NCI-H146 treated with DMSO at 0.1 percent for 48 hours (cell line): Measurements from ENCODE around the gene ASS1.

Source experiments
- DNase-seq: peaks from one replicate; lab custom pipeline; 2025; ENCODE audit not compliant: unreplicated experiment; lab: John Stamatoyannopoulos, UW

Gene ASS1

DNA sequence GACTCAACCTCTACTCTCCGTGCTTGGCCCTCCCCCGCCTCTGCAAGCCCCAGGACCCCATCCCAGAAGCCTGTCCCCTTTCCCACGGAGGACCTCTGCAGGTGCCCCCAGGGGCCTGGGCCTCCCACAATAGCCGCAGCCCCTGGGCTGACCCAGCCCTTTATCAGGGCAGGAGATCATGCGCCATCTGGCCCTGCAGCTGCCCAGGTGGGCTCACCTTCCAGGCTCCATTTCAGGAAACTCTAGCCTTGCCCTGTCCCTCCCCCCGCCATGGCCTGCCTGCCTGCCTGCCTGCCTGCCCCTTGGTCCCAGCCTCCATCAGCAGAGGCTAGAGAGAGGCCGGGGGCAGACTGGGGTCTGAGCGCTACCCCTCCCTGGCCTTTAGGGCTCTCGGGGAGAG lies 48.7 kb downstream of the ASS1 start:
- DNase-seq, result no peak

DNA sequence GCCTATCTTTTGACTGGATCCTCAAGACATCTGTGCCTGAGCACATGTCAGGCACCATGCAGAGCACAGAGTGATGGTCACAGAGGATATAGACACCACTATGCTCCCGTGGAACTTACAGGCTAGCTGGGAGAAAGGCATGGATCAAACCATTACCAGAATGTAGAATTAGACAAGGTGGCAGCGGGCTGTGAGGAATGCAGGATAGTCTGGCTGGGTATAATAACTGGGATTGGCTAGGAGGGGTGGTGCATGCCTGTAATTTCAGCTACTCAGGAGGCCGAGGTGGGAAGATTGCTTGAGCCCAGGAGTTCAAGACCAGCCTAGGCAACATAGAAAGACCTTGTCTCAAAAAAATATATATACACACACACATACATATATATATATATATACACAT lies 50.3 kb downstream of the ASS1 start:
- no peak for DNase-seq

DNA sequence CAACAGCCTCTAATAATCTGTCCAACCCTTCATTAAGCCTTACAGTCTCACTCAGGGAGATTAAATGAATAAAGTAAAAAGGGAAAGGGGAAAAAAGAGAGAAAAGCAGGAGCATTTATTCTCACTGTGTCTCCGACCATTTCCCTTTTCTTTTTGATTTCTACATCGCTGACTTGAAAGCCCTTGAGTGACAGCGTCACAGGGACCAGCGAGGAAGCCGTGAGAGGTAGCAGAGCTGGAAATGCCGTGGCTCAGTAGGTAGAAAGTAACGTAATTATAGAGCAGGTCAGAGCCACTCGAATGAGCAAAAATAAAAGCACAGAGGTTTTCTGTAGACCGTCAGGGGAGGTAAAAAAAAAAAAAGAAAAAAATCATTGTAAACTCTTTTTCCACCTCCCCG lies 52.4 kb downstream of the ASS1 start:
- no peak for DNase-seq

DNA sequence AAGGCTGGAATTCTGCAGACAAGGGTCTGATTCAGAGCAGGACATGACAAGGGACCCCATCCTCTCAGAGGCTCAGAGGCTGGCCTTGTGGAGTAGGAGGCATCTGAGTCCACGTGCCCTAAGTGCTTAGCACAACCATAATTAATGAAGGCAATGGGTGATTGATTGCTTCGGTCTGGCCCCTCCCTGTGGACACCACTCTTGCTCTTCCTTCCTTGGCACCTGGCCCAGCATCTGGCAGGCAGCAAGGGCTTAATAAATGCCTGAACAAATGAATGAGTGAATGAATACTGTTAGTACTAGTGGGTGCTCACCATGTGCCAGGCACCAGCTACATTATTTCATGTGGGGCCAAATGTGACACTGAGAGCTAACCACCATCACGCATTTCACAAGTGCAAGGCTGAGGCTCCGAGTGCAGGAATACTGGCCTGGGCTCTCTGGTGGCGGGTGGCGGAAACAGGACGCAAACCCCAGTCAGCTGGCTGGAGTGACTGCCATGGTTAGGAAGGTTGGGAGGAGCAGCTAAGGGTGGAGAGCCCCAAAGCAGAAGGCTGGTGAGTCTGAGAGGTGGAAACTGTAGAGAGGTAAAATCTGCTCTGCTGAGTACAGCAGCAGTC lies 53.6 kb downstream of the ASS1 start:
- no peak for DNase-seq

DNA sequence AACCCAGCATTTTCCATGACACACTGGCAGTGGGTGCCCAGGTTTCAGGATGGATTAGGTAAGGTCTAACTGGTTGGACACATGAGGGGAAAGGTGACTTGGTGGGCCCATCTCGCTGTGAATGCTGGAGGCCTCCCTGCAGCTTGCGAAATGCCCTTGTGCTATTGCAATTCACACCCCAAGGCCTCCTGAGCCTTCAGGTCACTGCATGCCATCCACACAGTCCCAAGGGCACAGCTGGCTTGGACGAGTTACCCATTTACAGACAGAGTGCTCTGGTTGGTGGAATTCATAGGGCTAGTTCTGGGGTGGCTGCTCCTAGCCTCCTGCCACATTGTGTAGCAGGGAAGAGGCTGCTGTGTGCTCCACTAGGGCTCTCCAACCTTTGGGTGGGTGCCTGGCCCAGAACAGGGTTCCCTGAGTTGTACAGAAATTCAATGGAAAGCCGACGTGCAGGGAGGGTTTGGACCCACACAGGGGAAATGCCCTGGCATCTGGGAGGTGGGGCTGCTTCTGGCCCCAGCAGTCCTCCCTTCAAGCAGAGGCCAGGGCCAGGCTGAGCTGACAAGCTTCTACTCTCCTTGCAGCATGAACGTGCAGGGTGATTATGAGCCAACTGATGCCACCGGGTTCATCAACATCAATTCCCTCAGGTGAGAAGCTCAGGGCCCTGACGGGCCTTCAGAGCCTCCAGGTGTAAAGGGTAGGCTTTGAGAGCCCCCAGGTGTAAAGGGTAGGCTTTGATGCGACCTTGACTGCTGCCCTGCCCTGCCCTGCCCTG lies 54.3 kb downstream of the ASS1 start:
- DNase-seq, result no peak

DNA sequence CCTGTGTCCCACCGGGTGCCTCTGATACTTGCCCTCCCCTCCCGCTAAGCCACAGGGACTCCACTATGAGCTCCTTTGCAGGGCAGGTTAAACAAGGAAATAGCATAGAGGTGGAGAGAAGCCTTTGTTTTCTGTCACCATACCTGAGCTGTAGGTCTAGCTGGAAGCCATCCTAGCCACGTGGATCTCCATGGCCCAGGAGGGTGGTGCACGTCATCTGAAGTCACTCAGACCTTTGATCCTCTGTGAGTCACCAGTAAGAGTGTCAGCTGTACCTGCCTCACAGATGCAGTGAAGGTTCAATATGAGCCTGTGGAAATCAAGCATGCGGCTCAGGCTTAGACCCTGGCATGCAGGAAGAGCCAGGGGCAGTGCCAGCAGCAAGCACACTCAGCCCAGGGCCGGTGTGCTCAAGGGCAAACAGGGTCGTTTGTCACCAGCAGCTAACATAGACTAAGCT lies 55.1 kb downstream of the ASS1 start:
- no peak for DNase-seq

DNA sequence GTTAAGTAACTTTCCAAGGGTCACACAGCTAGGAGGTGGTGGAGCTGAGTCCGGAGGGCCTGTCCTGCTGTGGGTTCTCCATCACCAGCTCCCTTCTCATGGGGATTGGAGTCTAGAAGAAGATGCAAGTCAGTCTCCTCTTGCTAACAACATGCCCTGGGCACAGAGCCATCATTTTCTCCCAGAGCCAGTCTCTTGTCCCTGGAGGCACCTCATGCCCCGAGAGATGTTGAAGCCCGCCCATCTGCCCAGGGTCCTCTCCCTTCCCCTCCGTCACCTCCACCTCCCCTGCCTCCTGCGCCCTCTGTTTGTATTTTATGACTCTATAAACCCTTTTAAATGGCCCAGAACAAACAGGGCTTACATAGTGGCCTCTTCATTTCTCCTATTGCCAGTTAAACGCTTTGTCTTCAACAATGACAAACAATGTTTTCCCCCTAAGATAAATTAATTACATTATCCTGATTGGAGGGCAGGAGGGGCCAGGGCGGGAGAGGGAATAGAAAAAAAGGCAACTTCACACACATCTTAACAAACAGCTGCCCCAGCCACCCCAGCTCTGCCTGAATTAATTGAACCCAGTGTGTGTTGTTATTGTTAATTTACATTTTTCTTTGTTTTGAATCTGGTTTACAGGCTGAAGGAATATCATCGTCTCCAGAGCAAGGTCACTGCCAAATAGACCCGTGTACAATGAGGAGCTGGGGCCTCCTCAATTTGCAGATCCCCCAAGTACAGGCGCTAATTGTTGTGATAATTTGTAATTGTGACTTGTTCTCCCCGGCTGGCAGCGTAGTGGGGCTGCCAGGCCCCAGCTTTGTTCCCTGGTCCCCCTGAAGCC lies 55.8 kb downstream of the ASS1 start:
- no peak for DNase-seq

DNA sequence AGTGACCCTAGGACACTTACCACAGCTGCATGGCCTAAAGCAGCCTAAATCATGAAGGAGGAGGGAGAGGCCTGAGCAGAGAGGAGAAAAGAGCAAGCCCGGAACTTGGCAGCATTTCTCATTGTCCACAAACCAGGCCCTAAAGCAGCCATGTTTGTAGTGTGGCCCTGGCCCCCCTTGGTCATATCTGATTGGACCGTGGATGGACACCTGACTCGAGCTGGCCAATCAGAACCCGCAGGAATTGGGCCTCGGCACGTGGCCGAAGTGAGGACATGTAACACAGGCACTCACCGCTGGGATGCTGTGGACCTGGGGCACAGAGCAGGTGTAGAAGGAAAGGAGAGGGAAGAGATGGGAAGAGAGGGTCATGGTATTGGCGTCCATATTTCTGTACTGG lies 56.9 kb downstream of the ASS1 start:
- no peak for DNase-seq

DNA sequence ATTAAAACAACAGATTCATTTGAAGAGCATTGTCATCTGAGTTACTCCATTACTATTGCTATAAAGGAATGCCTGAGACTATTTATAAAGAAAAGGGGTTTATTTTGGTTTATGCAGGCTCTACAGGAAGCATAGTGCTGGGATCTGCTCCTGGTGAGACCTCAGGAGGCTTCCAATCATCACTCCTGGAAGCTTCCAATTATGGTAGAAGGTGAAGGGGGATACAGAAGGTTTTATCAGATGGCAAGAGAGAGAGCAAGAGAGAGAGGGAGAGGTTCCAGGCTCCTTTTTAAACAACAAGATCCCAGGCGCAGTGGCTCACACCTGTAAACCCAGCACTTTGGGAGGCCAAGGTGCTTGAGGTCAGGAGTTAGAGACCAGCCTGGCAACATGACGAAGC lies 63.5 kb downstream of the ASS1 start:
- no peak for DNase-seq

DNA sequence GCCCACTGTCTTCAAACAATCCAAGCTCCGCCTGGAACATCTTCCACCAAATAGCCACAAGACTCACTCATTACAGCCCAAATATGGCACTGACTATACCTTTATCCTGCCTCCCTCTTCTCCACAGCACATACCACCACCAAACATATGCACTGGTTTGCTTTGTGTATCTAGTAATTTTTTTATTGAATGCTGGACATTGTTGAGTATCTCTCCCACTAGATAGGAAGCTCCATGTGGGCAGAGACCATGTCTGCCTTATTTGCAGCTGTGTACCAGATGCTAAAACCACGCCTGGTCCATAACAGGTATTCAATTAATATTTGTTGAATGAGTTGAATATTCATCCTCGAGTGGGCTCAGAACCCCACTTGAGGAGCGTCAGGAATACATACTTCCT lies 67.4 kb downstream of the ASS1 start:
- DNase-seq, result no peak

DNA sequence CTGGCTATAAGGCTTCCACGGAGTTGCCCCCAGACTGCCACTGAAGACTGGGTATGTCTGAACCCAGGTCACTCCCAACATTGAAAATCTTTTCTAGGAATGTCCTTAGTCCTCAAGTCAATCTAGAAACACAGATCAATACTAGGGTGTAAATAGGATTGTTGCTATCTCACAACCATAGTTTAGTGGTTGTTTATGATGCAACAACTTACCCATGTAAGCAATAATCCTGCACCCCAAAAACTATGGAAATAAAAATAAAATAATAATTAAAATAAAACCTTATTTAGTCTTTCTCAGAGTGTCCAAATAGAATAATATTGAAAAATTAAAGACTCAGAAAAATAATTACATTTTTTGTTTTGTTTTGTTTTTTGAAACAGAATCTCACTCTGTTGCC lies 68.3 kb downstream of the ASS1 start:
- DNase-seq, result no peak

DNA sequence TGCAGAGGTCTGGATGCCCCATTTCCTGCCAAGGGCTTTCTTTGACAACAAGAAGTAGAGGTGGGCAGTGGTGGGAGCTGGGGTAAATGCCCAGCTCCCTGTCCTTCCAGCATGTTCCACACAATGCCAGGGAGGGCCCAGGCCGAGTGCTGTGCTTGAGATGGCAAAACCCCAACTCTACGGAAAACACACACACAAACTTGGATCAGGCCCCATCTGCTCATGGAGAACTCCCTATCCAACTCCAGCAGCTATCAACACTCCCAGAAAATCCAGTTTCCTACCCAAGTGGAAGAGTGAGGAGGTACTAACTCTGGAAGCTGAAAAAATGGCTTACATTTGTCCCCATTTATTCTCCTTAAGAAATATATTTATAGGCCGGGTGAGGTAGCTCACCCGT lies 73.5 kb downstream of the ASS1 start:
- no peak for DNase-seq

DNA sequence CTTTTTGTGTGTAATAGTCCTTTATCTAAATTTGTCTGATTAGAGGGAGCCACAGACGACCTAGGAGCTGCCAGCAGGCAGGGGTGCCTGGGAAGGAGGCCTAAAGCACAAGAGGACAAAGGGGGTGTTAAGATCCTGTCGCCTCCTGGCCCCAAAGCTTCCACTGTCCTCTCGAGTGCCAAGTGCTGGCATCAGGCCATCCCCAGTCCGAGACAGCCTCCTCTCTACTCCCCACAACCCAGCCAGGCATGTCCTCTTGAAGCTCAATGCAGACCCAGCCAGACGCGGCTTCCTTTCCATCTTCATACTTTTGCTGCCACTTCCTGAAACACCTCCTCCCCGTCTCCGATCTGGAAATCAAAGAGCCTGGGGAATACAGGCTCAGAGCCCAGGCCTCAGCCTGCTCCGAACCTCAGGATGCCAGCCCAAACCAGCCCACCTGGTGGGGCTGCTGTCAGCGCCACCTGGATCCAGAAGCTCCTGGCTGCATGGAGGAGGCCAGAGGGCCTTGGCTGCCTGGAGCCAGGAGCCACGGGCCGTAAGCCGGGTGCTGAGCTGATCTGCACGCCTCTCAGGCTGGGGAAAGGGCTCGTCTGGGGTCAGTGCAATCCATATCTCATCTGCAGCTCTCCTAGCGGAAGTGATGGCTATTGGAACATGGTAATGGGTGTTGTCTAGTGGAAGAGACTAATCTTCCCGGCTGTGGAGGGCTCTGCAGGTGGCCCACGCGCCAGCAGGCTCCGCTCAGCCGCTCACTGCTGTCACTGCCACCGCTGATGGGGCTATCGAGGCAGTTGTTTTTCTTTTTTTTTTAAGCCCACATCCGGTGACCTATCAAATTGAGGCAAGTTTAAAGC lies 74.4 kb downstream of the ASS1 start:
- DNase-seq, result no peak

DNA sequence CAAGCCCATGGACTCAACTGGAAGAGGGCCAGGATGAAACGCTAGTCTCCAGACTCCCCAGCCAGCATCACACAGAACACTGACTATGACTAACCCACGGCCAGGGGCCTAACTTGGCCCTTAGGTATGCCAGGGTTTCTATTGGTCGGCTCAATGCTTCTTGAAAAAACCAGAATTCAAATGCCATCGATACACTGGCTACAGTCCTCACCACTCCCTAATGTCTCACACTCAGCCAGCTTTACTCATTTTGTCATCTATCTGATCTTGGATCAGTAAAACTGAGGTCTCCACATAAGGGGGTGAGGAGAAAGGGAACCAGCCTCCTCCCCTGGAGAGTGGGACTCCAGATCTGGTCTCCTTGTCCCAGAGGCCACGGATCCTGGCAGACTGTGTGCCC lies 75.2 kb downstream of the ASS1 start:
- DNase-seq, result no peak

DNA sequence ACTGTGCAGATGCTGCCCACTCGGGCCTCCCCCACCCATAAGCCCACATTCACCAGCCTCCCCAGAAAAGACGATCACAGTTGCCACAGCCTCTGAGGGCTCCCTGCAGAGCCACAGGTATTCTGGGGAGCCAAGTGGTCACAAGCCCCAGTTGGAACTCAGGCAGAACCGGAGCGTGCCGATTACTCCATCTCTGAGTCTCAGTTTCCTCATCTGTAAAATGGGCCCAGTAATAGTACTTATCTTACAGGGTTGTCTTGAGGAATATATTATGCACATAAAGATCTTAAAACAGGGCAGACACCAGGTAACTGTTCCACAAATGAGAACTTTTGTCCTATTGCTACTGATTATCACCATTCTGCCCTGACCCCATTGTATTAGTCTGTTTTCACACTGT lies 77.0 kb downstream of the ASS1 start:
- DNase-seq, result no peak

DNA sequence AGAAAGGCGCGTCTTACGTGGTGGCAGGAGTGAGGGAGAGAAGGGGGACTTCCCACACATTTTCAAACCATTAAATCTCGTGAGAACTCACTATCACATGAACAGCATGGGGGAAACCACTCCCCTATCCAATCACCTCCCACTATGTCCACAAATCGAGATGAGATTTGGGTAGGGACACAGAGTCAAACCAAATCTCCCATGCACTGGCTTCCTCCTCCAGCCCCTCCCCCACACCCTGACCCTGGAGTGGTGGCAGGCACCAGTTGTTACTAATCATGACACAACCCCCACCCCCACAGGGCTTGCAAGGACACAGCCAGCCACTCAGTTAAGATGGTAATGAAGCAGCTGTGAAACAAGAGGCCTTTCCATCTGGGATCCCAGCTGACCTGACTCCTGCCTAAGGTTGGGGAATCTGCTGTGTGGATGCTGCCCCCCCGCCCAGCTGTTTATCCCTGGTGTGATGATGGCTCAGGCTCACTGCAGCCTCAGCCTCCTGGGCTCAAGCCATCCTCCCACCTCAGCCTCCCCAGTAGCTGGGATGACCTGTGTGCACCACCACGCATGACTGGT lies 77.6 kb downstream of the ASS1 start:
- no peak for DNase-seq

DNA sequence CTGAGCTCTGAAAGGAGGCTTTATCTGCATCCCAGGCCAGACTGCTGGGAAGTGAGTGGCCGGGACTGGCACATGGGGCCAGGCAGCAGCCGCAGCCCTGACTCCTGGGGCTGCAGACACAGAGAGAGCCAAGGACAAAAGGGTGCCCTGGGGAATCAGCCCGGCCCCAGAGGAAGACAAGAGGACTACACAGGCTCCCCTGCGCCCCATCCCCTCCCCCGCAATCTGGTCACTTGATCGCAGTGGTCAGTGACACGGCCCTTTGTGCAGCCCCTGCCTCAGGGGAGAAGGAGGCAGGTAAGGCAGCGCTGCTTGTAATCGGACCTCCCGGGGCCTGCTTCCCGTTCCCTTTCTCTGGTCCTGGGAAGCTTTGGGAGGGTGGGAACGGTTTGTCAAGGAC lies 79.2 kb downstream of the ASS1 start:
- DNase-seq, result no peak

DNA sequence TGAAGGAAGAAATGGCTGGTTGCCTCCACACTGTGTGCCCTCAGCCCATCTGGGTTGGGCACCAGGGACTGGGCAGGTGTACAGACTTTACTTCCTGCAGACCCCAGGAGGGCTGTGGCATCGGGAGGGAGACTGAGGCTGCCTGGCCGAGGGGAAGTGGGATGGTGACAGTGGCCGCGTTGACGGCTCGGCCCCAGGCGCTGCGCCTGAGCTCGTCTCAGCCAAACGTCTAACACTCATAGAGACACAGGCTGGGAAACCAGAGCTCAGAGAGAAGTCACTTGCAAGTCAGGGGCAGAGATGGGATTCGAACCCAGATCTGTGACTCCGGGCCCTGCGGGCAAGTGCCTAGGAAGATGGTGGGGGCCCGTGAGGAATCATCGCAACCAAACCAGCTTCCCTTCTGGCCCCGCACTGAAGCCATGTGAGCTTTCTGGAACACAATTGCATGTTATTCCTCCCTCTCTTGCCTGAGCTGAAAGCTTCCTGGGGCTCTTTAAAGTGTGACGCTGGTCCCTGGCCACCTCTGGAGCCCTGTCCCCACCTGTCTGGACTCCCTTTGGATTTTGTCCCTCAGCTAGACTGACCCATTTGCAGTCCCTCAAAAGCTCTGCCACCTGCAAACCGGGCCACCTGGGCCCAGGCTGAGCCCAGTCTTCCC lies 81.6 kb downstream of the ASS1 start:
- no peak for DNase-seq

DNA sequence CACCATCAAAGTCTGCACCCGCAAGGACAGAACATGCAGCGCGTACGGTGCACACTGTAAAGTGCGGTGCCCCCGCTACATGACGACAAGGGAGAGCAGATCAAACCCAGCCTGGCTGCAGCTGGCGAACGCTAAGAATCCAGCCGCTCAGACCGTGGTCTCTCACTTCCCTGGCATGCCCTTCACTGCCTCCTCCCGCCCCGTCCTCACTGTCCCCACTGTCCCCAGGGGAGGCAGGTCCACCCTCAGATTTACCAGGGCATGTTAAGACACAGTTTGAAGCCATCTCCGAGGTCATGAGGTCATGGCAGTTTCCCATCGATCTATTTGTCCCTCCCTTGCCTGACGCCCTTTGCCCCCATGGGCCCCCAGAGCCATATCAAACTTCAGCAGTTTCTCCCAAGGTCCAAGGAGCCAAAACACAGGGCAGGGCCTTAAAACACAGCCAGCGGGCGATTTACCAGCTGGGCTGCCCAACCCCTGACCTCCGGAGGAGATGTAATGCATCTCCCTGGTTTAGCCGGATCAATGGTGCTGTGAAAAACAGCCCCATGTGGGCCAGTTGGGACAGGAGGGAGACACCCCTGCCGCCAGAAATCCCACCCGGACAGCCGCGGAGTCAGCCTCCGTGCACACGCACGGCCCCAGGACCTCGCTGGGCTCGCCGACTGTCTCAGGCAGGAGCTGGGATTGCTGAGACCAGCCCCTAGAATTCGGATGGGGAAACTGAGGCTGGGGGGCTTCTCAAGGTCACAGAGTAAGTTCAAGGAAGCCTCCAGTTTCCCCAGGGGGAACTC lies 82.3 kb downstream of the ASS1 start:
- no peak for DNase-seq
